Stimulated activated naive CD4-positive, alpha-beta T cell treated with Interleukin-2 at 50 U/mL for 16 hours (primary cell): ENCODE results near the gene LRTM2.

Source experiments
- DNase-seq: peaks from one replicate; lab custom pipeline; 2025; lab: John Stamatoyannopoulos, UW

The LRTM2 gene

DNA sequence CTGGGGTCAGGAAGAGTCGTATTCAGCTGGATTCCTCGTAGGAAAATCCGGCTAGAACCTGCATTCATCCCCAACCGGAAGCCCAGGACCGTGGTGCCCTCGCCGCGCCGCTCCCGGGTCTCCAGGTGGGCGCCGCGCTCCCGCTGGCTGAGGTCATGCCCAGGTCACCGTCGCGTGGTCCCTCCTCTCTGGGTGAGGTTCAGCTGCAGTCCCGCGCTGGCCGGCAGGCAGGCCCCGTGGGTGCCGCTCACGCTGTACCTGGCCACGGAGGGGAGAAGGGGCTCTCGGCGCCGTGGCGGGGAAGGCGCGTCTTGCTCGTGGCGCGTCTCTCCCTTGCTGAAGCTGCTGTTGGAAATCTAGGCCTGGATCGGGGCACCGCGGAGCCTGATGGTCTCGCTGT is 44.5 kb downstream of the LRTM2 start:
- no peak for DNase-seq

- DNase-seq: no peak
These were observed 45.0 kb downstream of the LRTM2 start for GRCh38 chr12:1865284-1865866.

GRCh38 chr12:1869145-1869544 is 48.8 kb downstream of the LRTM2 start:
- DNase-seq: no peak

GRCh38 chr12:1870086-1870485 is 49.7 kb downstream of the LRTM2 start:
- DNase-seq: no peak

- DNase-seq: no peak
These were observed 50.9 kb downstream of the LRTM2 start for GRCh38 chr12:1870998-1871917.

GRCh38 chr12:1872001-1872400 is 51.6 kb downstream of the LRTM2 start:
- no peak for DNase-seq

- DNase-seq: no peak
These were observed 52.1 kb downstream of the LRTM2 start for GRCh38 chr12:1872448-1872847.

DNA sequence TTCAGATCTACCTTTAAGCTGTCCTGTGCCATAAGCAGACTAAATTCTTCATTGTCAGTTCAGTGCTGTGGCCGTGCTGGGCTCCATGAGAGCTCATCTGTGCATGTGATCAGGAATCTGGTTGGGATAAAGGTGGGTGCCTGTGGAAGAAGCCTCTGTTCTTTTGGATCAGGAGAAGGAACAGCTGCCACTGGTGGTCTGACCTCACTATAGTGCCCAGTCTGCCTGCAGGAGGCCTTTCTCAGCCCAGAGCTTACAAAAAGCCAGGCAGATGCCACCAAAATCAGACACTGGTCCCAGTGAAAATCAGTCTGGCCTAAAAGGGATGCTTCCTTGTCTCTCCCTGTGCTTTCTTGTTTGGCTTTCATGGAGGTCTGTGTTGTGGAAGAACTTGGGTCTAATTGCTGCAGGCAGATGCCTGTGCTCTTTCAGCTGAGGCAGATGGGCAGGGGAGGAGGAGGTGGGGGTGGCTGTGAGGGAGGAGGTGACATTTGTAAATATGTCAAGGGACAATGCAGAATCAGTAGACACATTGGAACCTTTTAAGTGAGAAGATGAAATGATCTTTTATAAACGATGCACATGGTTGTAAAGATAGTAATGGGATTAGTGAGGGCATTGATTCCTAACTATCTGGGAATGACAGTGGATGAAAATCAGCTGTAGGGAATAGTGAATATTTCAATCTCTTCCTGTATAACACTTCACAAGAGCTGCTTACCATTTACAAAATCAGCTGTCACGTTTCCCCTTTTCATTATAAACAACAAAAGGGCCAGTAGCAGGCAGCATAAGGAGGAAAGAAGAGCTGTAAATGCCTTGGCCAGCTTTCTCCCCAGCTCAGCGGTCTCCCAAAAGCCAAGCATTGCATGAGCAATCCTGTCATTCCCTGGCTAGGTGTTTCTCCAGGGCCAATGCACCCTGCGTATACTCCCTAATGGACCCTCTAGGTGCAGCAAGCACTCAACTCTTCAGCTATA is 53.5 kb downstream of the LRTM2 start:
- DNase-seq: no peak

- DNase-seq: no peak
These were observed 55.2 kb downstream of the LRTM2 start for GRCh38 chr12:1875608-1876007.

DNA sequence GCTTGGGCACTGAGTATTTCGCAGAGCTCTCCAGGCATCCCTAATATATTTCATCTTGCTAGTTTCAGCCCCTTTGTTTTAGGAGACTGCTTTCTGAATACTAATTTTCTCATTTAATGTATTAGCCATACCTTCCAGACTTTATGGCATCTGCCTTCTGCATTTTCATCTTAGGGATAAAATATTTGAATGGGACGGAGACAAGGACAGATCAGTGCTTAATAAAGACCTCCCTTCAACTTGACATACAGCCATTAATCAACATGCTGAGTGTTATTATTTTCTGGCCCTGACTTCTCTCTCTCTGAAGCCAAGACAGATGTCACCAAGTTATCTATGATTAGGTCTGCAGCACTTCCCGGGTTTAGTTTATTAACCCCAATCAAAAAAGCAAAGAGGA is 55.7 kb downstream of the LRTM2 start:
- no peak for DNase-seq

- DNase-seq: no peak
These were observed 57.0 kb downstream of the LRTM2 start for GRCh38 chr12:1877169-1877878.

DNA sequence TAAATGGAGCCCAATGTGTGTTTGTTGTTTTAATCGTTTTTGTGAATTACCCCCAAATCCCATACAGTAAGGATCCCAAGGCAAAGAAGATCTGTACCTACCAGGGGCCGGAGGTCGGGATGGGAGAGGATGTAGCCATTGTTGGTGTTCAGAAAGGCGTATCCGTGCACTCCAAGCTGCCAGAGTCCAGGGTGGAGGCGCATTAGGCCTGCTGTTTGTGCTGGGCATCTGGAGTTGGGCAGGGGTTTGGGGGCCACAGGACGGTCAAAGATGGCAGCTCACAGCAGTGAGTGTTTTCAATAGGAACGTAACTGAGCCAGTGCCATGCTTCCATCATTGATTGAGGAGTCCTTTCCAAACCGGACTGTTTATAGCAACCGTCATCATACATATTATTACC is 57.8 kb downstream of the LRTM2 start:
- DNase-seq: no peak

DNA sequence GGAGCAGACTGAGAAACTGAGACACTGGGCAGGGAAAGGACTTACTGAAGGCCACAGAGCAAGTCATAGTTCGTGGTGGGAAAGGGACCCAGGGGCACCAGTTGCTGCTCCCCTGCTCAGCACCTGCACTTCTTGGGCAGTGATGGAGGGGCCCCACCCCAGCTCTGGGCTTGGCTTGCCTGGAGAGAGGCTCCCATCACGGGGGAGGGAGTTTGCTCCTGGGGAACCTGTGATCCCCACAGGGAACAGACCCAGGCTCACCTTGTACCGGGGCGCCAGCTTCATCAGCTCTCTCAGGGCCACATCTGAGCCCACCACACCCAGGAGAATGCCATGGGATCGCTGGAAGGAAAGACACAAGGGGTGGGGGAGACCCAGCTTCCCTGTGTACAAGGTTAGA is 58.3 kb downstream of the LRTM2 start:
- DNase-seq: no peak

DNA sequence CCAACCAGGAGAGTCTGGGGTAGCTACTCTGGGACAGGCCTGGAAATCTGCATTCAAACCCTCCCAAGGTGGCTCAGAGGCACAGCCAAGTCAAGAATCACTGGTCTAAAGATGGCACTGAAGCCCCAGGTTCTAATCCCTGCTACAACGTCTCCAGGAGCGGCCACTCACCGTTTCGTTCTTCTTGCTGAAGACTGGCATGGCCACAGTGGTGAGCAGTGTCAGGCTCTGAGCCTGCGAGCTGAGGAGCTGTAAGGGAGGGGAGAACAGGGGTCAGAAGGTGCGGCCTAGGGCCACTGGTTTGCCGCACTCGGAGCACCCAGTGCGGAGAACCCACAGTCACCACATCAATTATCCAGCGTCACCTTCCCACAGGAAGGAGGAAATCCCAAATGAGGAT is 59.3 kb downstream of the LRTM2 start:
- no peak for DNase-seq

- DNase-seq: no peak
These were observed 59.9 kb downstream of the LRTM2 start for GRCh38 chr12:1880153-1880845.

DNA sequence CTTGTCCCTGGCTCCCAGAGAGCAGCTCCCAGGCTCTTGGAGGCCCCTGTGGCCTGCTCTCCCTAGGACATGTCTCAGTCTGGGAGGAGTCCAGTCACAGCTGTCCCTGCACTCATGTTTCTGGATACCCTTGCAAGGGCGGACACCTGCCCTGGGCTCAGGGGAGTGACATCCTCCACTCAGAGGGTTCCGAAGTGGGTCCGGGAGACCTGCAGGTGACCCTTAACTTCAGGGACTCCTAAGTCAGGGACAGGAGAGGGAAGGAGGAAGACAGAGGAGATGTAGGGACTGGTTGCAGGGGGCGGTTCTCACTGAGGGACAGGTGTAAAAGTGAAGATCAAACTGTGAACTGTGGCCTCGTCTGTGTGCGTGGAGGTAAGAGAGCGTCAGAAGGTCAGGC is 60.5 kb downstream of the LRTM2 start:
- no peak for DNase-seq

- DNase-seq: no peak
These were observed 60.9 kb downstream of the LRTM2 start for GRCh38 chr12:1881301-1881700.

DNA sequence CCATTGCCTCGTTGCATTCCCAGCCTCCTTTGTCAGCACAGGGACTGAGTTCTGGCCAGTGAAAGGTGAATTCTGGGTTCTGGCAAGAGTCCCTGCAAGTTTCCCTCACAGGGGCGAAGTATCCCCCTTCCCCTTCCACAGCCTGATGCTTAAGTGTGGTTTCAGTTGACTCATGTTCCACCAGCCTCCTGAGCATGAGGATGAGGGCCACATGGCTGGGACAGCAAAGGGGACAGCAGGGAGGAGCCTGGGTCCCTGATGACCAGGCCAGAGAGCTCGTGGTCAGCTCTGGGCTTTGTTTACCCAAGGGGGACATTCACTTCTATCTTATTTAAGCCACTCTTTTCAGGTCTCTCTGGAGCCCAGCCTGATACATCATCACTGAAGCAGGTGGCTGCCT is 61.6 kb downstream of the LRTM2 start:
- no peak for DNase-seq

- DNase-seq: no peak
These were observed 62.0 kb downstream of the LRTM2 start for GRCh38 chr12:1882405-1882804.

DNA sequence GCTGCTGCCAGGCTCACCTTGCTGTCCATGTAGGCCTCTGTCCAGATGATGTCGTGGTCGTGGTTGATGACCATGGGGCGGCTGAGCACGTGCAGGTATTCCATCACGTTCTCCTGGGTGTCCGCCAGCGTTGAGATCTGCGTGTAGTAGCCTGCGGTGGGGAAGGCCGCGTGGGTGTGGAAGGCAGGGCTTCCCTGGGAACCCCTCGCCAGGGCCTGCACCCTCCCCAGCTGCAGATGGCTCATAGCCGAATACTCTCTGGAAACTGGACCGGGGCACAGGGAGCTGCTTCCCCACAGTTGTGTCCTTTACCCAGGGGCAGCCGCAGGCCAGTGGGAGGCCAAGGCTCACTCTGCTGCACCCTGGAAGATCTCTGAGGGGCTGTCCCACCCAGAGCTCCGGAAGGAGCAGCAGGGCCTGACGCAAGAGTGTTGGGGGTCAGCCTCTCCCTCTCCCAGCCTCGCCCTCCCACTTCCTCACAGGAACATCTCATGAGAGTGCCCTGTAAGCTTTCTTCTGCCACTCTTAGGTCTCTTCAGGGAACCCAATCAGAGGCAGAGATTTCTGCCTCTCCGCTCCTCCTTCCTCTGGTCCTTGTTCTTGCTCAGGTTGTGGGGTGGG is 62.6 kb downstream of the LRTM2 start:
- DNase-seq: no peak

DNA sequence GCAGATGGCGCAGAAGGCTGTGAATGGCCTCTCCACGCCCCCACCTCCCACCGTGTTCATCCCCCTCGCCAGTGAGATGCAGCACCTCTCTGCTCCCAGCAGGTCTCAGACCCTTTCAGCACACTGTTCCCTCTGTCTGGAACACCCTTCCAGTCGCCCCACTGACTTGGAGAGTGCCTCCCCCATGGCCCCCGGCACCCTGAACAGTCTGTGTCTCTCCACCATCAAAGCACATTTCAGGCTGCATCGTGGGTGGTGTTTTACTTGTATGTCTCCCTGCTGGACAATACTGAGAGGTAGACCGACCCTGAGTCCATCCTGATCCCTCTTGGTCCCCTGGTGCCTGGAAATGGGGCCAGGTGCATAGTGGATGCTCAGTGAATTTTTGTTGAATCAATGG is 63.1 kb downstream of the LRTM2 start:
- no peak for DNase-seq
